Measurements from ENCODE around the gene PTPRCAP. TPM values are rescaled to one million over a fixed set of nuclear protein-coding genes. Genes with fewer than 3 reads are reported as not detected.

Gene PTPRCAP
- total RNA-seq, 1 donor from 2014 or later, result 1.7 TPM

DNA sequence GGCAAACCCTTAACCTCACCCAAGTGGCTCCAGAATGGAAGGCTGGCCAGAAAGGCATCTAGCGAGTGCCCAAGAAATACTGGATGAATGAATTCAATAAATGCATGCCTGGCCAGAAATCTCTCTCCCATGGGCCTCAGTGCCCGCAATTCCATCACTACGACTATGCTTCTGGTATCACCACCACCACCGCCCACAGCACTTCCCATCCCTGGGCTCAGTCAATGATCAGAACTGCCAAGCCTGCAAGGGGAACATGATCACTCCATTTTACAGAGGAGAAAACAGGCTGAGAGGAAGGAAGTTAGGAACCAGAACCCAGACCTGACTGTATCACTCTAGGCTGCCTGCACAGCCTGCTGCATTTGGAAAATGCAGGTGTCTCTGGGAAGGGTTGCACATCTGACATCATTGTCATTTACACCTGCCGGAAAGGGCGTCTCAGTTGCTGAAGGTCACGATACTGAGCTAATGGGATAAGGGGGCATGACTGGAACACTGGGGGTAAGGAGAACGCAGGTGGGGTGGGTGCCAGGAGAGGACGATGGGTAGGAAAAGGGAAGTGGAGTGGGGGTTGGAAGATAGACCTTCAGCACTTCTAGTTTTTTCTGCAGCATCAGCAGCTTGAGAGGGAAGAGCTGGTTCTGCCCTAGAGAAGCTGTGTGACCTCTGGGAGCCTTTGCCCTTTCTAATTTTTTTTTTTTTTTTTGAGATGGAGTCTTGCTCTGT, 11.8 kb upstream of the PTPRCAP start:
- DNase-seq (ENCODE audit: missing footprints) (peak; percentile 62), ATAC-seq (peak; percentile 35)
- intact Hi-C loops (cut with DNase I), result no loop called here

GRCh38 chr11:67448220-67448609, 10.7 kb upstream of the PTPRCAP start:
- DNase-seq (ENCODE audit: missing footprints) (no peak), ATAC-seq (no peak)
- intact Hi-C loops (cut with DNase I), result no loop called here

DNA sequence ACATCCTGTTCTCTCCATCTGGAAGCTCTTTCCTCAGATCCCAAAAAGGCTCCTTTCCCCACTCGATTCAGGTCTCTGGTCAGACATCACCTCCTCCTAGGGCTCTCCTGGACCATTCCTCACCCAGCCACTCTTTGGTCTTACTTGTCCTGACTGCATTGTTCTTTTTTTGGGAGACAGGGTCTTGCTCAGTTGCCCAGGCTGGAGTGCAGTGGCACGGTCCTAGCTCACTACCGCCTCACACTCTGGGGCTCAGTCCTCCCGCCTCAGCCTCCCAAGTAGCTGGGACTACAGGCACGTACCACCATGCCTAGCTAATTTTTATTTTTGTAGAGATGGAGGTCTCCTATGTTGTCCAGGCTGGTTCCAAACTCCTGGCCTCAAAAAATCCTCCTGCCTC, 8.0 kb upstream of the PTPRCAP start:
- ATAC-seq (no peak), DNase-seq (ENCODE audit: missing footprints) (no peak)
- intact Hi-C loops (cut with DNase I), result no loop called here

DNA sequence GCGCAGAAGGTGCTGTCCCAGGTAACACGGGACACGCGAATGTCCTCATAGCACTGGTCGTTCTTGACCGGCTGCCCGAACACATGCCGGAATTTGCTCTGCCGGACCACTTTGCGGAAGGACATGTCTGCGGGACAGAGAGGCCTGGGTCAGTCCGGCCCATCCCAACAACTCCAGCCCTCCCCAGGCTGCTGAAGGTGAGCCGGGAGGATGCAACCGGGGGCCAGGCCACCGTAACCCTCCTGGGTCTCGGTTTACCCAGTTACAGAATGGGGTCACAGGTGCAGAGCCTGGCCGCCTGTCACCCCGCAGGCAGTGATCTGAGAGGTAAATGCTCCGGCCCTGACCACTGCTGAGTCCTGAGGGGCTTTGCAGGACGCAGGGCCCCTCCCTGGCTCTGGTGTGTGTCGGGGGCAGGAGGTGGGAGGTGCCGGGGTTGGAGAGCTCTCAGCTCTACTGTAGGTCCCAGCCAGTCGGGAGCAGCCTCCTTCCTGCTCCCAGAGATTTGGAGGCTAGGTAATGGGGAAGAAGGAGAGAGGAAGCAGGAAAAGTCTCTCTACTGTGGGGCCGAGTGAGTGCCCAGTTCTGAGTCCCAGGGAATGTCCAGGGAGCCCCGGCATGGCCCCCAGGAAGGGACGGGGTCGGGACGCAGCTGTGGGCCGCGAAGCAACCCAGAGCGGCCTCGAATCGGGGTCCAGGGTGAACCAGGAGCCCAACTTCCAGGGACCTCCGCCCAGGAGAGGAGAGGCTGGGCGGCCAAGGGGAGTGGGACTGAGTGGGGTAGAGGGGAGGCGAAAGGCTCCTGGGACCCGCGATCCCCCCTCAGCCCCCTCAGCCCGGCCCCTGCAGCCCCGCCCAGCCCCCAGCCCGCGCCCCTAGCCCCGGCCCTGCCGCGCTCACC, 5.3 kb upstream of the PTPRCAP start:
- DNase-seq (ENCODE audit: missing footprints), result no peak

GRCh38 chr11:67441731-67442351, 4.4 kb upstream of the PTPRCAP start:
- DNase-seq (ENCODE audit: missing footprints), result peak; percentile 52
- intact Hi-C loops (cut with DNase I), result loop anchor here (2.0 kb wide), 1 partner anchor 27 kb away; the partner anchor contains the start of gene TMEM134
- ATAC-seq, result no peak

More for the DNA sequence above, 5.3 kb upstream of the PTPRCAP start:
- no peak for ATAC-seq
- intact Hi-C loops (cut with DNase I), result loop anchor here (2.0 kb wide), 1 partner anchor 26 kb away; the partner anchor contains the start of gene TMEM134

DNA sequence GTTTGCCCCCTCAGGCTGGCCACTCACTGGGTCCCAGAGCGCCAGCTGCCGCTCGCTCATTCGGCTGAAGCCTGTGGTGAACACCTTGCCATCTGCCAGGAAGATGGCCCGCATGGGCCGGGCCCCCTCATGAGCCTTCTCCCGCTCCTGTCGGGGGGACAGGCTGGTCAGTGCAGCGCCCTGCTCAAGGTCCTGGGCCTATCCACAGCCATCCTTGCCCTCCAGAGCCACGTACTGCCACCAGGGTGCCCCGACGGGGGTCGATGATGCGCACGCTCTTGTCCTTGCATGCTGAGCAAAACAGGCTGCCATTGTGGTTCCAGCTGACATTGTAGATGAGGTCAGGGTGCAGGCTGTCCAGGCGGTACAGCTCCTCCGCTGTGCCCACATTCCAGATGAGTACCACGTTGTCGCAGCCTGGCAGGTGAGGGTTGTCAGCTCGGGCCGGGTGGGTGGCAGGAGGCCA, 3.6 kb upstream of the PTPRCAP start:
- no peak for ATAC-seq
- intact Hi-C loops (cut with DNase I), result no loop called here
- peak; percentile 43 for DNase-seq (ENCODE audit: missing footprints)

DNA sequence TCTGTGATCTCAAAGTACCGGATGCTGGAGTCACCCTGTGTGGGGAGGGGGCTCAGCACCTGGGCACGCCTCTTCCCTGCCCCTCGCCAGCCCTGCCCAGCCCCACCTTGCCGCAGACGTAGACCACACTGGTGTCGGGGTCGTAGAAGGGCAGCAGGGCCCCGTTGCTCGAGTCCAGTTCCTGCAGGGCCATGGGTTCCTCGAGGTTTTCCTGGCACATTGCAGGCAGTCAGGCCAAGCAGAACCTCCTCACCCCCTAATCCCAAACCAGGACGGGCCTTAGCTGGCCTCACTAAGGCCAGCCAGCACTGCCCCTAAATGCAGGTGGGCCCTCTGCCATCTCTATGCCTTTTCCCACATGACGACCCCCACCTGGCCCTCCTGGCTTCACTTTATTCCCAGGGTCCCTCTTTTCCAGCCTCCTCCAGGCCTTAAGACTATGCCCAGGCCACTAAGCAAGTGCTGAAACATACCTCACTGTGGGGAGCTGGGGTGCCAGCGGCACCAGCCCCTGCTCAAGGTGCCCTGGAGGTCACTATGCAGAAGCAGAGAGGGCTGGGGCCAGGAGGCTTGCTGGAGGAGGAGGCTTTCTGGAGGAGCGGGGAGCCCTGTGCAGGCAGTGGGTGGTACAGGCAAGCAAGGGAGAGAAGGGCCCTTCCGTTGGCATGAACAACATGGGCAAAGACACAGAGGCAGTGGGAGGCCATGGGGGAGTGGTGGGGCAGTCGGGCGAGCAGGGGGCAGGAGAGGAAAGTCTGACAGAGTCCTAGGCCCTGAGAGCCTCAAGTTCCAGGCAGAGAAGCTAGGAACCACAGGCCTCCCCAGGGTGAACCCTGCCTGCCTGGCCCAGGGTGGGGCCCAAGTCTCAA, 3.0 kb upstream of the PTPRCAP start:
- DNase-seq (ENCODE audit: missing footprints) (no peak), ATAC-seq (no peak)
- intact Hi-C loops (cut with DNase I), result no loop called here

DNA sequence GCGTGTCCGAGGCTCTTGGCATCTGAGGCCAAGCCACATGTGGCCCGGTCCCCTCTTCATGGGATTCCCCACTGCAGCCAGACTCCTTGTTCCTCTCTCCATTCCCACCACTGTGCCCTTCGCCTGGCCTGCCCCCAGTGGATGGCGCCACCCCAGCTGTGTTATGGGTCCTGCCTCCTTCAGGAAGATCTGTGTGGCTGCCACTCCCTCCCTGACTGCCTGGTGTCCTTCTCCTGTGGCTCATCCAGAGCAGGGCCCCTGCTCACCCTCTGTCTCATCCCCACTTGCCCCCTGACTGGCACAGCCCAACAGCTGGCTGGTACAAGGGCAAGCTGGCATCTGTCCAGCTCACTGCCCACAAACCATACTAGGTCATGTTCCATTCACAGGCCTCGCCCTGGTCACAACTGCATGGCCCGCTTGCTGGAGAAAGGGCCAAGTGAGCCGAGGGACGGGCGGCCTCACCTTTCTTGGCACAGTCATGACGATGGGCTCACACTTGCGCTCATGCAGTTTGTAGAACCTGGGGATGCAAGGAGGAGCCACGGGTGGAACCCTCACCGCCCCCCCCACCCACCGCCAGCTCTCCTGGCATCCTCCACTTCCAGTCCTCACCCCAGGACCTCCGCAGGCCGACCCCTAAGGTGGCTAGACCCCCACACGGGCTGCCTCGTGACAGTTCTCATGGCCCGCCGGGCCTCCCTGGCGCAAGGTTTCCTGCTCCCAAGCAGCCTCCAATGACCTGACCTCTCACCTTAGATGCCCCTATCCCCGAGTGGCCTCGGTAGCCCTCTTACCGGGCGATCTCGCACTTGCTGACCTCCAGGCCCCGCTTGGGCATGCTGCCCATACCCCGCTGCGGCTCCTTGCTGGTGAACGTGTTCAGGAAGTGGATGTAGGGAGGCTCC, 2.1 kb upstream of the PTPRCAP start:
- intact Hi-C loops (cut with DNase I), result no loop called here
- no peak for ATAC-seq

DNA sequence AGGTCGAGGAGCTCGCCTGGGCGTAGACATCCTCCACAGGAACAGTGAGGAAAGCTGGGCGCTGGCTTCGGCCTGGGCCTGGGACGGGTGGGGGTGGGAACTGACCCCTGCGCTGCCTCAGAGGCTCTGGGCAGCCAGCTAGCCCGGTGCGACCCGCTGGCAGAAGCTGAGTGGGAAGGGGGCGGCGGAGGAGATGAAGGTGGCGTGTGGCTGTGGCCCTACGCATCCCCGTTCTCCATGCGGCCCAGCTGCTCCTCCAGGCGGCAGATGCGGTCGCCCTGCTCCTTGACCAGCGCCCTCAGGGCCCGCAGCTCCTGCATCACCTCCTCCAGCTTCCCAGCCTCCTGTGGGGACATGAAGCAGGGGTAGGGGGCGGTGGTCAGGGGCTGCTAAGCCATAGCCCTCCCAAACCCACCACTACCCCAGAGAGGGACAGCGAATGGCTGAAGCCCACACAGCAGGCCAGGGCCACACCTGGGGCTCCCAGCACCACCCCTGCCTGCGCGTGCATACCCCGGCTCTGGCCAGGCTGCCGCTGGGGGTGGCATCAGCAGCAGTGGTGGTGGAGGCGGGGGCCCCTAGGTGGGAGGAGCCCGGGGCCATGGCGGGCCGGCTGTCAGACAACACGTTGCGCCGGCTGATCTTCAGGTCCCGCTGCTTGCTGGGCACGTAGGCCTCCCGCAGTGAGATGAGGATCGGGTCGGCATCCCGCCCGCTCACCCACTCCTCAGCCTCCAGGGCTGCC, 848 bp upstream of the PTPRCAP start:
- DNase-seq (ENCODE audit: missing footprints), result no peak

More for the DNA sequence above, 2.1 kb upstream of the PTPRCAP start:
- DNase-seq (ENCODE audit: missing footprints), result no peak

GRCh38 chr11:67437809-67438157, 301 bp upstream of the PTPRCAP start:
- ATAC-seq, result no peak
- DNase-seq (ENCODE audit: missing footprints), result no peak
- intact Hi-C loops (cut with DNase I), result no loop called here

More for the DNA sequence above, 848 bp upstream of the PTPRCAP start:
- intact Hi-C loops (cut with DNase I), result no loop called here
- ATAC-seq, result no peak

DNA sequence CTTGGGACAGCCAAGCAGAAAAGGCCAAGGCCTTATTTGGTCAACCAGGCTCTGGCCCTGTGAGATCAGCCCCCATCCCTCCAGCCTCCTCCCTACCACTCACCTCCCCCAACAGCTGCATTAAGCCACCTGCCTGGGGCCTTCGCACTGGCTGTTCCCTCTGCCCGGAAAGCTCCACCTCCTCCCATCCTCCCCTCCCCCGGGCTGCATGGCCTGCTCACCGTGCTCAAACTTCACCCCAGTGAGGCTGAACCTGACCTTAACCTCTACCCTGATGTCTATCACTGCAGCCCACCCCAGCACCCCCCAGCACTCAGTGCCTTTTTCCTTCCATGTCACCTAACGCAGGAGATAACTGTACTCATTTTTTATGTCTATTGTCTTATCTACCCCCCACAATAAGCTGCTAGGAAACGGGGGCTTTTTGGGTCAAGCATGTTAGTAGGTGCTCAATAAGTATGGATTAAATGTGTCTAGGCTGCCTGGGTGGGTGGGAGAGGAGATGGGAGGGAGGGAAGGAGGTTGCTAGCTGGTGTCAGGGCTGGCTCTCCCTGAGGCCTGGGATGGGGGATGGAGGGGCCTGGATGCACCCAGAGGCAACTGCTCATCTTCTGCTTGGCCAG, 912 bp downstream of the PTPRCAP start:
- no peak for ATAC-seq
- DNase-seq (ENCODE audit: missing footprints), result no peak
- intact Hi-C loops (cut with DNase I), result no loop called here

DNA sequence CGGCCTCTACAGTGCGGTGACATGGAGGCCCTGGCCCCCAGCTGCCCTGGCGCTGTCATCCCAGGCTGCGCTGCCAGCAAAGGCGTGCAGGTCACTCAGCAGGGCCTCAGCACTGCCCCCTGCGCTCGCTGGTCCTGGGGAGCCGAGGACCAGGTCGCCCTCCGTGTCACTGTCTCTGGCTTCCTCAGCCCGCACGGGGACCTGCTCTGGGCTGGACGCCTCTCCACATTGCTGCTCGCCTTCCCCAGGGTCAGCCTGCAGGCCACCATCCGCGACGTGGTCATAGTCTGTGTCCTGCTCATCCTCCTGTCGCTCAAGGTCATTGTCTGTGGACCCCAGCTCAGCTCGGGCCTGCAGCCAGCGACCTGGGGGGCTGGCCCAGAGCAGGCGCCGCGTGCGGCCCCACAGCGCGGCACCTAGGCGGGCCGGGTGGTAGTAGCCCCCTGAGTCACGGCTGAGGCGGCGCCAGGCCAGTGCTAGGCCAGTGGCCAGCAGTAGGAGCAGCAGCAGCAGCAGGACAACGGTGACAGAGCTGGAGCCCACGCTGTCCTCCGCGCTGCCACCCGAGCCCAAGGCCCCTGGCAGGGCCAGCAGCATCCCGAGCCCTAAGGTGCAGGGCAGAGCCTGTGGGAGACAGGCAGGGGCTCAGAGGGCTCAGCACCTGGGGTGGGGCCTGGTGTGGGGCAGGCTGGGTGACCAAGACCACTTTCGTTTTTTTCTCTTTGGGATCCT, 1.6 kb downstream of the PTPRCAP start:
- intact Hi-C loops (cut with DNase I), result no loop called here
- ATAC-seq, result no peak
- DNase-seq (ENCODE audit: missing footprints), result no peak

DNA sequence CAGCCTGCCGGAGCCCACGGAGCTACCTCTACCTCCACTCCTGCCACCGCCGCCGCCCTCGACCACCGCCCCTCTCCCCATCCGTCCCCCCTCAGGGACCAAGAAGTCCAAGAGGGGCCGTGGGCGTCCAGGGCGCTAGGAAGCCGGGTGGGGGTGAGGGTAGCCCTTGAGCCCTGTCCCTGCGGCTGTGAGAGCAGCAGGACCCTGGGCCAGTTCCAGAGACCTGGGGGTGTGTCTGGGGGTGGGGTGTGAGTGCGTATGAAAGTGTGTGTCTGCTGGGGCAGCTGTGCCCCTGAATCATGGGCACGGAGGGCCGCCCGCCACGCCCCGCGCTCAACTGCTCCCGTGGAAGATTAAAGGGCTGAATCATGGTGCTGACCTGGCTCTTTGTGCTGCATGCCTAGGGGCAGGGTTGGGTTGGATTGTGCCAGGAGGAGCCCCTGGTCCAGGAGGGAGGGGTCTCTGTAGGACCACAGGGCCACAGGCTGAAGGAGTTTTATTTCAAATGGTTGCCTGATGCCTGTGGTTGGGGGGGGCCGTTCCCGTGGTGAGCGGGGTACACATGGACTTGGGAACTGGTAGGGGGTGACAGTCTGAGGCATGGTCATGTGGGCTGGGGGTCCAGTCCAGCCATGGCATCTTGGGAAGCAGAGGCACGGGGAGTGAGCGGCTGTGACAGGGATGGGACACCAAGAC, 2.3 kb downstream of the PTPRCAP start:
- ATAC-seq (no peak), DNase-seq (ENCODE audit: missing footprints) (no peak)
- intact Hi-C loops (cut with DNase I), result no loop called here

DNA sequence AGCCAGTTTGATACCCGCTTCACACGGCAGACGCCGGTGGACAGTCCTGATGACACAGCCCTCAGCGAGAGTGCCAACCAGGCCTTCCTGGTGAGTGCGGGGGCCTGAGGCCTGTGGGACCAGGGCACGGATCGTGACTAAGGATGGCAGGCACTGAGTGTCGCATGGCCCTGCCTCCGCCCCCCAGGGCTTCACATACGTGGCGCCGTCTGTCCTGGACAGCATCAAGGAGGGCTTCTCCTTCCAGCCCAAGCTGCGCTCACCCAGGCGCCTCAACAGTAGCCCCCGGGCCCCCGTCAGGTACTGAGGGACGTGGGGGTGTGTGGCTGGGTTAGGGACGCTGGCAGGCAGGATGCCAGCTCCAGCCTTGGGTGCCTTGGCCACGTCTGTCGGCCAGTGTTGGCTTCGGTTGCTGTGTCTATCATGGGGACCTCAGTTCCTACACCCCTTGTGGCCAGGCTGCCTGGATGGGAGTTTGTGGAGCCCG, 3.0 kb downstream of the PTPRCAP start:
- no peak for DNase-seq (ENCODE audit: missing footprints)
- ATAC-seq, result no peak
- intact Hi-C loops (cut with DNase I), result no loop called here

Measured in Right ventricle myocardium inferior (tissue), 1 donor.